NCI-H524 treated with DMSO at 0.1 percent for 48 hours (cell line): ENCODE results near the gene CDK13.

Source experiments
- DNase-seq: peaks from one replicate; lab custom pipeline; 2025; lab: John Stamatoyannopoulos, UW

CDK13 gene

GRCh38 chr7:40008223-40008815 lies 58.3 kb downstream of the CDK13 start:
- DNase-seq, result no peak

GRCh38 chr7:40009301-40009700 lies 59.2 kb downstream of the CDK13 start:
- DNase-seq, result no peak

GRCh38 chr7:40014376-40014775 lies 64.3 kb downstream of the CDK13 start:
- DNase-seq, result no peak

GRCh38 chr7:40015790-40016296 lies 65.8 kb downstream of the CDK13 start:
- no peak for DNase-seq

GRCh38 chr7:40019558-40019957 lies 69.5 kb downstream of the CDK13 start:
- DNase-seq, result no peak

GRCh38 chr7:40024048-40024447 lies 74.0 kb downstream of the CDK13 start:
- no peak for DNase-seq

GRCh38 chr7:40024841-40025240 lies 74.8 kb downstream of the CDK13 start:
- no peak for DNase-seq

- no peak for DNase-seq
Observed at GRCh38 chr7:40027545-40027944, 77.5 kb downstream of the CDK13 start.

GRCh38 chr7:40033826-40034225 lies 83.8 kb downstream of the CDK13 start:
- no peak for DNase-seq

GRCh38 chr7:40041456-40041855 lies 91.4 kb downstream of the CDK13 start:
- DNase-seq, result no peak

- DNase-seq, result no peak
Observed at GRCh38 chr7:40043164-40043563, 93.1 kb downstream of the CDK13 start.

GRCh38 chr7:40047661-40048060 lies 97.6 kb downstream of the CDK13 start:
- no peak for DNase-seq

- DNase-seq, result no peak
Observed at GRCh38 chr7:40057292-40057691, 107.2 kb downstream of the CDK13 start.

- DNase-seq, result no peak
Observed at GRCh38 chr7:40058026-40058425, 108.0 kb downstream of the CDK13 start.

GRCh38 chr7:40058636-40059035 lies 108.6 kb downstream of the CDK13 start:
- no peak for DNase-seq

- no peak for DNase-seq
Observed at GRCh38 chr7:40059057-40059456, 109.0 kb downstream of the CDK13 start.

- no peak for DNase-seq
Observed at GRCh38 chr7:40072268-40072667, 122.2 kb downstream of the CDK13 start.

GRCh38 chr7:40073239-40073638 lies 123.2 kb downstream of the CDK13 start:
- no peak for DNase-seq

GRCh38 chr7:40077849-40078248 lies 127.8 kb downstream of the CDK13 start:
- DNase-seq, result no peak

GRCh38 chr7:40092182-40092581 lies 142.1 kb downstream of the CDK13 start:
- DNase-seq, result no peak

GRCh38 chr7:40093631-40094350 lies 143.7 kb downstream of the CDK13 start:
- no peak for DNase-seq

- no peak for DNase-seq
Observed at GRCh38 chr7:40095230-40095629, 145.2 kb downstream of the CDK13 start.

GRCh38 chr7:40095695-40096327 lies 145.8 kb downstream of the CDK13 start:
- DNase-seq, result no peak
